H1 (cell line): ENCODE measurements around the gene CUL1. TPM values are rescaled to one million over a fixed set of nuclear protein-coding genes. Genes with fewer than 3 reads are reported as not detected.

ENCODE experiments used
- BRCA1 ChIP-seq: IDR thresholded peaks from 2 replicates; pipeline ENCODE4 v1.6.1; 2012; ENCODE audit warnings: low read depth, low read length, improper control_type of control experiment
- polyA plus RNA-seq, 7 experiments: library from polyadenylated mRNA; depleted of rRNA in 3 of 7; stranded (reverse) in 5 of 7; unstranded in 2 of 7; fragments of >200 nt in 5 of 7; fragments of 200-250 nt in 2 of 7; gene quantifications; 1 replicate in 5 of 7; 2 replicates in 1 of 7; 4 replicates in 1 of 7; pipeline versions ENCODE4 v1.2.1 to v1.2.3, GENCODE V29; 2011 to 2013; ENCODE audit warnings: missing spikeins in 2 of 7, mixed read lengths in 2 of 7
- total RNA-seq: library from RNA; stranded (reverse); fragmentation: NEBNext Ultra II Directional; extraction: Animal tissue kit (Norgen Biotek cat#: 25700); gene quantifications from 2 replicates; pipeline ENCODE4 v1.2.1, GENCODE V29; 2021

CUL1 gene
- total and polyA plus RNA-seq, 2 of the 8 experiments (the other 6 are each of a cell fraction or from before 2014, with no cell fraction given) = 33.0 to 77.3 TPM

- no peak for TF ChIP-seq BRCA1
- TF ChIP-seq, all 59 proteins: peak for 0
Measured at GRCh38 chr7:148718431-148718830, 19.7 kb downstream of the CUL1 start (continued).
